ENCODE data around the gene EFCAB13. TPM values are rescaled to one million over a fixed set of nuclear protein-coding genes. Genes with fewer than 3 reads are reported as not detected.

Gene EFCAB13
- polyA plus RNA-seq, 2 of the 4 experiments (the other 2 are of a cell fraction), result 2.9 to 6.0 TPM

- POLR2A ChIA-PET, result no interaction called here
Observed at GRCh38 chr17:47291242-47291873, 32.4 kb upstream of the EFCAB13 start.

GRCh38 chr17:47292206-47292605 is 31.5 kb upstream of the EFCAB13 start:
- ATAC-seq (no peak), DNase-seq (ENCODE audit: low read depth in 1 of 2, low spot score in 1 of 2) (no peak), FAIRE-seq (no peak)
- Histone ChIP-seq H3K27ac (no peak overlapping the region), H3K4me2 (no peak overlapping the region), H3K9me3 (no peaks in the 10 kb centered on the region), H3K4me3 (no peak overlapping the region), H3K4me1 (peaks cover 8% of the 10 kb centered on the region; the same call in 2 of the 3 replicates)
- ChIA-PET POLR2A (no interaction called here), CTCF (interaction anchor here (1.0 to 1.4 kb wide), 3 partner anchors 8 to 34 kb away, joined by 3 to 4 read pairs (median 3); partner anchors contain the start of gene EFCAB13)
- WGBS (ENCODE audit: missing lambda C conversion rate), result 81% methylated on average over 14 of the region's 14 CpGs
- TF ChIP-seq HOXA7 (CRISPR knock-in tag; IDR thresholded peaks at IDR 0.05) (no peak), PHF8 (IDR thresholded peaks at IDR 0.05; ENCODE audit: borderline replicate concordance, low read depth) (no peak), MAX (IDR thresholded peaks at IDR 0.05) (no peak), HOXB13 (CRISPR knock-in tag; IDR thresholded peaks at IDR 0.05; ENCODE audit: low read depth) (no peak), E2F6 (IDR thresholded peaks at IDR 0.05; ENCODE audit: borderline replicate concordance, low read depth) (no peak), ESRRA (IDR thresholded peaks at IDR 0.05; ENCODE audit: borderline replicate concordance, low read length) (no peak), PBX3 (IDR thresholded peaks at IDR 0.05) (no peak), ZSCAN20 (CRISPR knock-in tag; IDR thresholded peaks at IDR 0.05) (no peak)

More at GRCh38 chr17:47291242-47291873, 32.4 kb upstream of the EFCAB13 start:
- Histone ChIP-seq H3K27ac (no peak overlapping the region), H3K4me1 (peaks cover 8% of the 10 kb centered on the region; the same call in 2 of the 3 replicates), H3K4me3 (no peak overlapping the region), H3K4me2 (no peak overlapping the region), H3K9me3 (no peaks in the 10 kb centered on the region)
- FAIRE-seq (no peak), DNase-seq (ENCODE audit: low read depth in 1 of 2, low spot score in 1 of 2) (no peak), ATAC-seq (no peak)
- CTCF ChIA-PET, result interaction anchor here (1.0 to 5.7 kb wide), 6 partner anchors 9 to 62 kb away, joined by 3 to 33 read pairs (median 4); partner anchors contain the start of gene EFCAB13
- WGBS (ENCODE audit: missing lambda C conversion rate), result 61% methylated on average over 8 of the region's 8 CpGs
- no peak for TF ChIP-seq EHF (CRISPR knock-in tag; IDR thresholded peaks at IDR 0.05)
- TF ChIP-seq CEBPB (IDR thresholded peaks at IDR 0.05), result peak in 1 of 2 experiments; percentile 36; a peak in 2 of 4 replicates
- no peak for TF ChIP-seq EHMT2 (IDR thresholded peaks at IDR 0.05; ENCODE audit: low read depth)
- no peak for TF ChIP-seq TP53 (CRISPR knock-in tag; IDR thresholded peaks at IDR 0.05)

- Histone ChIP-seq H3K9me3 (no peaks in the 10 kb centered on the region), H3K4me2 (no peak overlapping the region), H3K4me1 (no peaks in the 10 kb centered on the region), H3K27ac (no peak overlapping the region), H3K4me3 (no peak overlapping the region)
- WGBS (ENCODE audit: missing lambda C conversion rate), result 65% methylated on average over 13 of the region's 14 CpGs
- ATAC-seq (no peak), DNase-seq (ENCODE audit: low read depth in 1 of 2, low spot score in 1 of 2) (no peak), FAIRE-seq (no peak)
- POLR2A ChIA-PET, result no interaction called here
- no peak for TF ChIP-seq FOXS1 (CRISPR knock-in tag; IDR thresholded peaks at IDR 0.05)
- CTCF ChIA-PET, result interaction anchor here (0.7 to 1.6 kb wide), 3 partner anchors 9 to 21 kb away, joined by 3 to 5 read pairs (median 3); no protein-coding TSS in a partner anchor
Observed at GRCh38 chr17:47295037-47295873, 28.5 kb upstream of the EFCAB13 start.

- CTCF ChIA-PET, result interaction anchor here (0.7 to 1.5 kb wide), 4 partner anchors 10 to 66 kb away, joined by 3 to 4 read pairs (median 3); no protein-coding TSS in a partner anchor
- POLR2A ChIA-PET, result no interaction called here
- no peak overlapping the region for H3K4me2 ChIP-seq
- DNase-seq (ENCODE audit: low read depth in 1 of 2, low spot score in 1 of 2) (no peak), ATAC-seq (no peak), FAIRE-seq (no peak)
- TF ChIP-seq HOXB5 (CRISPR knock-in tag; IDR thresholded peaks at IDR 0.05), result no peak
- TF ChIP-seq MAZ (IDR thresholded peaks at IDR 0.05; ENCODE audit: borderline replicate concordance, low read depth, low read length), result no peak
- TF ChIP-seq PHF8 (IDR thresholded peaks at IDR 0.05; ENCODE audit: borderline replicate concordance, low read depth), result no peak
- no peak for TF ChIP-seq FOSL2 (IDR thresholded peaks at IDR 0.05)
- TF ChIP-seq FOSL2 (CRISPR knock-in tag; IDR thresholded peaks at IDR 0.05), result no peak
- no peak for TF ChIP-seq CHD2 (IDR thresholded peaks at IDR 0.05; ENCODE audit: low read length, partially characterized antibody)
- no peak for TF ChIP-seq HMGXB4 (CRISPR knock-in tag; IDR thresholded peaks at IDR 0.05; ENCODE audit: borderline replicate concordance)
- no peak for TF ChIP-seq GATA3 (IDR thresholded peaks at IDR 0.05; ENCODE audit: borderline replicate concordance)
- TF ChIP-seq RFX5 (IDR thresholded peaks at IDR 0.05), result no peak
- no peak for TF ChIP-seq POLR2AphosphoS2 (conservative IDR thresholded peaks at IDR 0.05; ENCODE audit: low read length)
- TF ChIP-seq TP53 (CRISPR knock-in tag; IDR thresholded peaks at IDR 0.05), result no peak
- TF ChIP-seq KDM5A (IDR thresholded peaks at IDR 0.05), result no peak
- no peak for TF ChIP-seq POLR2A (IDR thresholded peaks at IDR 0.05; ENCODE audit: low read length)
- WGBS (ENCODE audit: missing lambda C conversion rate), result 64% methylated on average over 6 of the region's 6 CpGs
- no peaks in the 10 kb centered on the region for H3K4me1 ChIP-seq
- H3K9me3 ChIP-seq, result no peaks in the 10 kb centered on the region
- H3K4me3 ChIP-seq, result no peak overlapping the region
- H3K27ac ChIP-seq, result no peak overlapping the region
Observed at GRCh38 chr17:47295874-47296255, 27.9 kb upstream of the EFCAB13 start.

Measured in A549 (cell line).